Spinal cord (tissue), 10 donors: ENCODE results near the gene AEBP2. TPM values are rescaled to one million over a fixed set of nuclear protein-coding genes. Genes with fewer than 3 reads are reported as not detected.

Source experiments
- DNase-seq, 6 donors: peaks; one replicate each; pipeline versions ENCODE4 v3.0.0 to v3.0.0-alpha.2; 2013 to 2015; ENCODE audit warnings: low spot score in 6 of 6, low read depth in 4 of 6
- H3K27ac ChIP-seq: one replicate; pipeline ENCODE4 v1.5.1; 2013; ENCODE audit warnings: low read depth, low read length, control low read depth
- H3K27me3 ChIP-seq: one replicate; pipeline ENCODE4 v1.6.1; 2013; ENCODE audit warnings: low read length; ENCODE audit not compliant: control insufficient read depth, insufficient read depth
- H3K36me3 ChIP-seq: one replicate; pipeline ENCODE4 v1.6.1; 2013; ENCODE audit warnings: low read length; ENCODE audit not compliant: control insufficient read depth, insufficient read depth
- H3K4me1 ChIP-seq: one replicate; pipeline ENCODE4 v1.6.1; 2013; ENCODE audit warnings: low read length; ENCODE audit not compliant: control insufficient read depth, insufficient read depth
- H3K4me3 ChIP-seq: one replicate; pipeline ENCODE4 v1.5.1; 2013; ENCODE audit warnings: low read depth, low read length, control low read depth
- H3K9me3 ChIP-seq: one replicate; pipeline ENCODE4 v1.6.1; 2013; ENCODE audit warnings: low read length; ENCODE audit not compliant: control insufficient read depth, insufficient read depth
- WGBS: methylation state at CpG from one replicate; pipeline ENCODE4 v1.1.5; 2013; ENCODE audit warnings: missing lambda C conversion rate; ENCODE audit not compliant: insufficient coverage; 5-methylcytosine and 5-hydroxymethylcytosine counted together
- polyA plus RNA-seq, 2 donors: library from polyadenylated mRNA; unstranded; fragments of 120-200 nt; gene quantifications; one replicate each; pipeline ENCODE4 v1.2.1, GENCODE V29; 2013; ENCODE audit not compliant: insufficient read length in 2 of 2
- total RNA-seq, 2 donors: library from RNA; depleted of rRNA in 1 of 2; stranded (reverse); fragments of 120-200 nt in 1 of 2; fragments of >200 nt in 1 of 2; gene quantifications; one replicate each; pipeline versions ENCODE4 v1.2.3 to v1.2.4, GENCODE V29; 2013 to 2014
- donor health status: healthy.

The AEBP2 gene
- total and polyA plus RNA-seq, 4 donors = 21.9 to 54.5 (median 30.5) TPM

- no peak overlapping the region for H3K27ac ChIP-seq
- no peak for DNase-seq
- H3K4me1 ChIP-seq = peaks cover 3% of the 10 kb centered on the region
- no peaks in the 10 kb centered on the region for H3K27me3 ChIP-seq
- WGBS = 95% methylated on average over 4 of the region's 10 CpGs
- H3K36me3 ChIP-seq = no peaks in the 10 kb centered on the region
- H3K4me3 ChIP-seq = no peak overlapping the region
- H3K9me3 ChIP-seq = no peaks in the 10 kb centered on the region
These were observed 3.3 kb upstream of the AEBP2 start for GRCh38 chr12:19435831-19436497.

GRCh38 chr12:19436931-19437330, 2.4 kb upstream of the AEBP2 start:
- no peak overlapping the region for H3K27ac ChIP-seq
- H3K4me1 ChIP-seq = peaks cover 4% of the 10 kb centered on the region
- H3K9me3 ChIP-seq = no peaks in the 10 kb centered on the region
- WGBS = no CpG with 5 or more reads among the region's 2 CpGs
- H3K36me3 ChIP-seq = no peaks in the 10 kb centered on the region
- no peak for DNase-seq
- H3K27me3 ChIP-seq = no peaks in the 10 kb centered on the region
- H3K4me3 ChIP-seq = no peak overlapping the region

- no peak for DNase-seq
- WGBS = no CpG with 5 or more reads among the region's 3 CpGs
- Histone ChIP-seq H3K27me3 (no peaks in the 10 kb centered on the region), H3K9me3 (no peaks in the 10 kb centered on the region), H3K27ac (no peak overlapping the region), H3K4me3 (no peak overlapping the region), H3K4me1 (peaks cover 10% of the 10 kb centered on the region), H3K36me3 (no peaks in the 10 kb centered on the region)
These were observed 1.3 kb upstream of the AEBP2 start for GRCh38 chr12:19437996-19438395.

GRCh38 chr12:19440019-19440858, 947 bp downstream of the AEBP2 start:
- H3K4me3 ChIP-seq = peak overlapping the region; percentile 83
- H3K36me3 ChIP-seq = peaks cover 4% of the 10 kb centered on the region
- H3K27me3 ChIP-seq = no peaks in the 10 kb centered on the region
- H3K27ac ChIP-seq = peak overlapping the region; percentile 90
- peaks cover 11% of the 10 kb centered on the region for H3K4me1 ChIP-seq
- no peaks in the 10 kb centered on the region for H3K9me3 ChIP-seq
- under 1% methylated on average over 69 of the region's 71 CpGs for whole genome bisulfite sequencing
- DNase-seq = peak; percentile 27 to 83 (median 61)

- Histone ChIP-seq H3K36me3 (peaks cover 4% of the 10 kb centered on the region), H3K9me3 (no peaks in the 10 kb centered on the region), H3K4me3 (peak overlapping the region; percentile 83), H3K27ac (peak overlapping the region; percentile 90), H3K4me1 (peaks cover 11% of the 10 kb centered on the region), H3K27me3 (no peaks in the 10 kb centered on the region)
- DNase-seq = peak in 1 of 6 donors; percentile 17
- WGBS = 0% methylated on average over 4 of the region's 8 CpGs
These were observed 1.6 kb downstream of the AEBP2 start for GRCh38 chr12:19440916-19441315.

GRCh38 chr12:19443585-19443984, 4.3 kb downstream of the AEBP2 start:
- peaks cover 4% of the 10 kb centered on the region for H3K36me3 ChIP-seq
- no peaks in the 10 kb centered on the region for H3K9me3 ChIP-seq
- no CpG with 5 or more reads among the region's 4 CpGs for WGBS
- peaks cover 11% of the 10 kb centered on the region for H3K4me1 ChIP-seq
- no peak for DNase-seq
- no peaks in the 10 kb centered on the region for H3K27me3 ChIP-seq
- H3K27ac ChIP-seq = no peak overlapping the region
- no peak overlapping the region for H3K4me3 ChIP-seq

- WGBS = no CpG with 5 or more reads among the region's 3 CpGs
- DNase-seq = no peak
- Histone ChIP-seq H3K4me1 (peaks cover 9% of the 10 kb centered on the region), H3K9me3 (no peaks in the 10 kb centered on the region), H3K27me3 (no peaks in the 10 kb centered on the region), H3K27ac (no peak overlapping the region), H3K36me3 (peaks cover 4% of the 10 kb centered on the region), H3K4me3 (no peak overlapping the region)
These were observed 4.8 kb downstream of the AEBP2 start for GRCh38 chr12:19444097-19444496.

- Histone ChIP-seq H3K27ac (no peak overlapping the region), H3K27me3 (no peaks in the 10 kb centered on the region), H3K4me3 (no peak overlapping the region), H3K9me3 (no peaks in the 10 kb centered on the region), H3K36me3 (peaks cover 4% of the 10 kb centered on the region), H3K4me1 (peaks cover 2% of the 10 kb centered on the region)
- WGBS = no CpG with 5 or more reads among the region's 8 CpGs
- no peak for DNase-seq
These were observed 8.1 kb downstream of the AEBP2 start for GRCh38 chr12:19447386-19447785.

GRCh38 chr12:19449814-19450213, 10.5 kb downstream of the AEBP2 start:
- WGBS = no CpG with 5 or more reads among the region's 4 CpGs
- H3K9me3 ChIP-seq = no peaks in the 10 kb centered on the region
- no peak overlapping the region for H3K27ac ChIP-seq
- no peaks in the 10 kb centered on the region for H3K4me1 ChIP-seq
- H3K36me3 ChIP-seq = no peaks in the 10 kb centered on the region
- H3K4me3 ChIP-seq = no peak overlapping the region
- DNase-seq = no peak
- no peaks in the 10 kb centered on the region for H3K27me3 ChIP-seq

GRCh38 chr12:19450362-19450761, 11.1 kb downstream of the AEBP2 start:
- no peaks in the 10 kb centered on the region for H3K4me1 ChIP-seq
- DNase-seq = no peak
- WGBS = 100% methylated on average over 2 of the region's 4 CpGs
- no peaks in the 10 kb centered on the region for H3K9me3 ChIP-seq
- no peak overlapping the region for H3K4me3 ChIP-seq
- H3K27ac ChIP-seq = no peak overlapping the region
- H3K27me3 ChIP-seq = no peaks in the 10 kb centered on the region
- H3K36me3 ChIP-seq = no peaks in the 10 kb centered on the region
